RWPE2 (cell line): ENCODE results near the gene SUN1.

ENCODE experiments used
- ATAC-seq: fragments of 200-7000 bp; cut with Tn5 transposase; 3 replicates; pipeline ENCODE4 v1.9.1; 2021; ENCODE audit warnings: low read depth
- DNase-seq: peaks from one replicate; pipeline ENCODE4 v3.0.0-alpha.2; 2020; ENCODE audit warnings: low spot score
- H3K27ac ChIP-seq: fragments of 450-650 bp; 2 replicates; pipeline ENCODE4 v1.5.1; 2017; ENCODE audit warnings: mild to moderate bottlenecking; ENCODE audit not compliant: poor library complexity, severe bottlenecking
- H3K27me3 ChIP-seq: fragments of 250-450 bp; sonication (Bioruptor Pico); 2 replicates; pipeline ENCODE4 v1.5.1; 2021; ENCODE audit warnings: mild to moderate bottlenecking, moderate library complexity; ENCODE audit not compliant: insufficient read depth, poor library complexity, severe bottlenecking
- H3K36me3 ChIP-seq: fragments of 250-450 bp; sonication (Bioruptor Pico); 2 replicates; pipeline ENCODE4 v1.5.1; 2020; ENCODE audit warnings: low read depth, mild to moderate bottlenecking, moderate library complexity
- H3K4me1 ChIP-seq: fragments of 250-450 bp; sonication (Bioruptor Pico); 2 replicates; pipeline ENCODE4 v1.5.1; 2021; ENCODE audit warnings: mild to moderate bottlenecking, moderate library complexity; ENCODE audit not compliant: insufficient read depth, poor library complexity, severe bottlenecking
- H3K4me3 ChIP-seq: fragments of 250-450 bp; sonication (Bioruptor Pico); 2 replicates; pipeline ENCODE4 v1.5.1; 2021; ENCODE audit warnings: mild to moderate bottlenecking, moderate library complexity; ENCODE audit not compliant: severe bottlenecking
- H3K9me3 ChIP-seq: fragments of 250-450 bp; sonication (Bioruptor Pico); 2 replicates; pipeline ENCODE4 v1.5.1; 2021; ENCODE audit warnings: mild to moderate bottlenecking, moderate library complexity; ENCODE audit not compliant: severe bottlenecking
- TF ChIP-seq, protein P1 (sequence below): fragments of 450-650 bp; IDR thresholded peaks from one replicate; pipeline ENCODE4 v1.5.1; 2017; ENCODE audit warnings: mild to moderate bottlenecking, moderate library complexity; ENCODE audit not compliant: poor library complexity, severe bottlenecking

Gene SUN1

DNA sequence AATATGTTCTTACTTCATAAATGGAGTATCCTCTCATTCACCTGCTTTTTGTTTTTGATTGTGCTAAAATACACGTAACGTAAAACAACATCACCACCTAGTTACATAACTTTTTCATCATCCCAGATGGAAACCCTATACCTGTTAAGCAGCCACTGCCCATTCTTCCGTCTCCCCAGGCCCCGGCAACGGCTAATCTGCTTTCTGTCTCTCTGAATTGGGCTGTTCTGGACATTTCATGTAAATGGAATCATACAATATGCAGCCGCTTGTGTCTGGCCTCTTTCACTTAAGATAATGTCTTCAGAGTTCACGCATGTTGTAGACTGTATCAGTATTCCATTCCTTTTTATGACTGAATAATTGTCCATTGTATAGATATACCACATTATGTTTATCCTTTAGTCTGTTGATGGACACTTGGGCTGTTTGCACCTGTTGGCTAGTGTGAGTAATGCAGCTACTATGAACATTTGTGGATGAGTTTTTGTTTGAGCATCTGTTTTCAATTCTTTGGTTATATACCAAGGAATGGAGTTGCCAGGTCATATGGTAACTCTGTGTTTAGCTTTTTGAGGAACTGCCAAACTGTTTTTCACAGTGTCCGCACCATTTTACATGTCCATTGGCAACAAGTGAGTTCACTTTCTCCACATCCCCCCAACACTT lies 14.1 kb upstream of the SUN1 start:
- H3K4me3 ChIP-seq, result peak overlapping the region; percentile 97
- TF ChIP-seq, protein P1, sequence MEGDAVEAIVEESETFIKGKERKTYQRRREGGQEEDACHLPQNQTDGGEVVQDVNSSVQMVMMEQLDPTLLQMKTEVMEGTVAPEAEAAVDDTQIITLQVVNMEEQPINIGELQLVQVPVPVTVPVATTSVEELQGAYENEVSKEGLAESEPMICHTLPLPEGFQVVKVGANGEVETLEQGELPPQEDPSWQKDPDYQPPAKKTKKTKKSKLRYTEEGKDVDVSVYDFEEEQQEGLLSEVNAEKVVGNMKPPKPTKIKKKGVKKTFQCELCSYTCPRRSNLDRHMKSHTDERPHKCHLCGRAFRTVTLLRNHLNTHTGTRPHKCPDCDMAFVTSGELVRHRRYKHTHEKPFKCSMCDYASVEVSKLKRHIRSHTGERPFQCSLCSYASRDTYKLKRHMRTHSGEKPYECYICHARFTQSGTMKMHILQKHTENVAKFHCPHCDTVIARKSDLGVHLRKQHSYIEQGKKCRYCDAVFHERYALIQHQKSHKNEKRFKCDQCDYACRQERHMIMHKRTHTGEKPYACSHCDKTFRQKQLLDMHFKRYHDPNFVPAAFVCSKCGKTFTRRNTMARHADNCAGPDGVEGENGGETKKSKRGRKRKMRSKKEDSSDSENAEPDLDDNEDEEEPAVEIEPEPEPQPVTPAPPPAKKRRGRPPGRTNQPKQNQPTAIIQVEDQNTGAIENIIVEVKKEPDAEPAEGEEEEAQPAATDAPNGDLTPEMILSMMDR, result peak; percentile 18
- H3K36me3 ChIP-seq, result peaks cover 29% of the 10 kb centered on the region
- ATAC-seq (no peak), DNase-seq (no peak)
- H3K4me1 ChIP-seq, result peaks cover 25% of the 10 kb centered on the region
- H3K27me3 ChIP-seq, result no peaks in the 10 kb centered on the region
- H3K9me3 ChIP-seq, result no peaks in the 10 kb centered on the region
- H3K27ac ChIP-seq, result peak overlapping the region; percentile 61

DNA sequence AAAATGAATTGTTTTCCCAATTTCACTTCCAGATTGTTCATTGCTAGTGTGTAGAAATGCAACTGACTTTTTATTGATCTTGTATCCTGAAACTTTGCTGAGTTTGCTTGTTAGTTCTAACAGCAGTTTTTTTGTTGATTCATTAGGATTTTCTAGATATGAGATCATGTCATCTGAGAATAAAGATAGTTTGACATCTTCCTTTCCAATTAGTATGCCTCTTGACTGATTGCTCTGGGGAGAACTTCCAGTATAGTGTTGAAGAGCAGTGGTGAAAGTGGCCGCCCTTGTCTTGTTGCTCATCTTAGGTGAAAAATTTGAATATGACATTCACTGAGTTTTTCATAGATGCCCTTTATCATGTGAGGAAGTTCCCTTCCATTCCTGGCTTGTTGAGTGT lies 11.9 kb upstream of the SUN1 start:
- no peaks in the 10 kb centered on the region for H3K27me3 ChIP-seq
- H3K4me3 ChIP-seq, result no peak overlapping the region

DNA sequence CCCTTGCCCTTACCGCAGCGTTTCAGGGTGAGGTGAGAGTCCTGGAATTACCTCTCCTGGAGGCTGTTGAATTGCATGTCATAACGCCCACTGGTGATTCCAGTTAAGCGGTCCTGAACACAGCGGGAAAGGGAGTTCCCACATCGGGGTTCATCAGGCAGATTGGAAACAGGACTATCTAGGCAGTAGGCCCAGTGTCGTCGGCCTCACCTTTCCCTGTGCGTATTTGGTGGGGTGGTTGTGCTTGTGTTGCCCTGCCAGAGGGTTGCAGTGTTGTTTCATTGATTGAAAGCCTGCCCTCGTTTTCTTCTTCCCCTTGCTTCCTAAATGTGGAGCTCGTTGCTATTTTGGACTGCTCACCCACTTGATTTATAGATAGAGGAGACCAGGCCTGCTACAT lies 10.6 kb upstream of the SUN1 start:
- H3K36me3 ChIP-seq, result peaks cover 32% of the 10 kb centered on the region
- DNase-seq (peak; percentile 32), ATAC-seq (no peak)
- H3K4me1 ChIP-seq, result peaks cover 26% of the 10 kb centered on the region
- TF ChIP-seq, protein P1, result no peak
- no peak overlapping the region for H3K27ac ChIP-seq
- H3K27me3 ChIP-seq, result no peaks in the 10 kb centered on the region
- H3K9me3 ChIP-seq, result no peaks in the 10 kb centered on the region
- no peak overlapping the region for H3K4me3 ChIP-seq

More for the DNA sequence above, 11.9 kb upstream of the SUN1 start:
- H3K27ac ChIP-seq, result no peak overlapping the region
- H3K4me1 ChIP-seq, result peaks cover 26% of the 10 kb centered on the region
- ATAC-seq (no peak), DNase-seq (no peak)
- TF ChIP-seq, protein P1, result no peak
- H3K36me3 ChIP-seq, result peaks cover 32% of the 10 kb centered on the region
- no peaks in the 10 kb centered on the region for H3K9me3 ChIP-seq

- TF ChIP-seq, protein P1, result no peak
- no peak for DNase-seq
- no peak for ATAC-seq
- Histone ChIP-seq H3K27me3 (no peaks in the 10 kb centered on the region), H3K36me3 (peaks cover 28% of the 10 kb centered on the region), H3K4me1 (peaks cover 23% of the 10 kb centered on the region), H3K27ac (peak overlapping the region; percentile 15), H3K4me3 (no peak overlapping the region), H3K9me3 (no peaks in the 10 kb centered on the region)
These were observed 9.5 kb upstream of the SUN1 start for GRCh38 chr7:822692-823276.

- DNase-seq (peak; percentile 48), ATAC-seq (no peak; the same call in 2 of the 3 replicates)
- Histone ChIP-seq H3K27me3 (no peaks in the 10 kb centered on the region), H3K4me3 (no peak overlapping the region), H3K27ac (peak overlapping the region; percentile 15), H3K36me3 (peaks cover 20% of the 10 kb centered on the region), H3K4me1 (peaks cover 15% of the 10 kb centered on the region), H3K9me3 (no peaks in the 10 kb centered on the region)
- TF ChIP-seq, protein P1, result no peak
These were observed 8.6 kb upstream of the SUN1 start for GRCh38 chr7:823649-824048.
